ENCODE measurements around the gene CYP4A22. TPM values are rescaled to one million over a fixed set of nuclear protein-coding genes. Genes with fewer than 3 reads are reported as not detected.

Gene CYP4A22
- total and polyA plus RNA-seq, 2 experiments from 2014 or later: not detected

DNA sequence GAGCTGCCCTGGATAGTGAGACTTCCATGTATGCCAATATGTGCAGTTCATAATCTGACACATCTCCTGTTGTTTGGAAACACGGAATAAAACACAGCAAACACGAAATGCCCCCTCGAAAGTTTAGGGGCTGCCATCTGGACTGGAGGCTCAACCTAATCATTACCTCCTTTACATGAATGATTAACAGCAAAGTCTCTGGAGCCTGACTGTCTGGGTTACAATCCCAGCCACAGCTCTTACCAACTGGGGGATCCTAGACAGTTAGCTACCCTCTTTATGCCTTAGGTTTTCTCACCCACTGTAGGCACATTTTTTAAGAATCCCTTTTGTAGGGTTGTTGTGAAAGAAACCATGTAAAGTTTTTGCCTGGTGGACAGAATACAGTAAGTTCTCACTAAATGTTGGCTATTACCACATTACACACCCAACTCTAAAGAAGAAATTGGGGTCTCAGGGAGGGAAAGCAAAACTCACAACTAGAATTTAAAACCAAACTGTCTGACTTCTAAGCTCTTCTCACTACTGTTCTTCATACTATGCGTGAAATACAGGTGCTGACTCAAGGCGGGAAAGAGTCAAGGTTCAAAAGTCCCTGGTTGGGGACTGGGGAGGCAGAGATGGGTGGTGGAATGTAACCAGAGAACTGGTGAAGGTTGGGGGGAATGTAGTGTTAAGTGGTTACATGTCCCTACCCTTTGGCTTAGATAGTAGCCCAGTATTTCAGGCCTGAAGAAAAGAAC is 24.2 kb downstream of the CYP4A22 start (continued):
- TF ChIP-seq, protein P1, sequence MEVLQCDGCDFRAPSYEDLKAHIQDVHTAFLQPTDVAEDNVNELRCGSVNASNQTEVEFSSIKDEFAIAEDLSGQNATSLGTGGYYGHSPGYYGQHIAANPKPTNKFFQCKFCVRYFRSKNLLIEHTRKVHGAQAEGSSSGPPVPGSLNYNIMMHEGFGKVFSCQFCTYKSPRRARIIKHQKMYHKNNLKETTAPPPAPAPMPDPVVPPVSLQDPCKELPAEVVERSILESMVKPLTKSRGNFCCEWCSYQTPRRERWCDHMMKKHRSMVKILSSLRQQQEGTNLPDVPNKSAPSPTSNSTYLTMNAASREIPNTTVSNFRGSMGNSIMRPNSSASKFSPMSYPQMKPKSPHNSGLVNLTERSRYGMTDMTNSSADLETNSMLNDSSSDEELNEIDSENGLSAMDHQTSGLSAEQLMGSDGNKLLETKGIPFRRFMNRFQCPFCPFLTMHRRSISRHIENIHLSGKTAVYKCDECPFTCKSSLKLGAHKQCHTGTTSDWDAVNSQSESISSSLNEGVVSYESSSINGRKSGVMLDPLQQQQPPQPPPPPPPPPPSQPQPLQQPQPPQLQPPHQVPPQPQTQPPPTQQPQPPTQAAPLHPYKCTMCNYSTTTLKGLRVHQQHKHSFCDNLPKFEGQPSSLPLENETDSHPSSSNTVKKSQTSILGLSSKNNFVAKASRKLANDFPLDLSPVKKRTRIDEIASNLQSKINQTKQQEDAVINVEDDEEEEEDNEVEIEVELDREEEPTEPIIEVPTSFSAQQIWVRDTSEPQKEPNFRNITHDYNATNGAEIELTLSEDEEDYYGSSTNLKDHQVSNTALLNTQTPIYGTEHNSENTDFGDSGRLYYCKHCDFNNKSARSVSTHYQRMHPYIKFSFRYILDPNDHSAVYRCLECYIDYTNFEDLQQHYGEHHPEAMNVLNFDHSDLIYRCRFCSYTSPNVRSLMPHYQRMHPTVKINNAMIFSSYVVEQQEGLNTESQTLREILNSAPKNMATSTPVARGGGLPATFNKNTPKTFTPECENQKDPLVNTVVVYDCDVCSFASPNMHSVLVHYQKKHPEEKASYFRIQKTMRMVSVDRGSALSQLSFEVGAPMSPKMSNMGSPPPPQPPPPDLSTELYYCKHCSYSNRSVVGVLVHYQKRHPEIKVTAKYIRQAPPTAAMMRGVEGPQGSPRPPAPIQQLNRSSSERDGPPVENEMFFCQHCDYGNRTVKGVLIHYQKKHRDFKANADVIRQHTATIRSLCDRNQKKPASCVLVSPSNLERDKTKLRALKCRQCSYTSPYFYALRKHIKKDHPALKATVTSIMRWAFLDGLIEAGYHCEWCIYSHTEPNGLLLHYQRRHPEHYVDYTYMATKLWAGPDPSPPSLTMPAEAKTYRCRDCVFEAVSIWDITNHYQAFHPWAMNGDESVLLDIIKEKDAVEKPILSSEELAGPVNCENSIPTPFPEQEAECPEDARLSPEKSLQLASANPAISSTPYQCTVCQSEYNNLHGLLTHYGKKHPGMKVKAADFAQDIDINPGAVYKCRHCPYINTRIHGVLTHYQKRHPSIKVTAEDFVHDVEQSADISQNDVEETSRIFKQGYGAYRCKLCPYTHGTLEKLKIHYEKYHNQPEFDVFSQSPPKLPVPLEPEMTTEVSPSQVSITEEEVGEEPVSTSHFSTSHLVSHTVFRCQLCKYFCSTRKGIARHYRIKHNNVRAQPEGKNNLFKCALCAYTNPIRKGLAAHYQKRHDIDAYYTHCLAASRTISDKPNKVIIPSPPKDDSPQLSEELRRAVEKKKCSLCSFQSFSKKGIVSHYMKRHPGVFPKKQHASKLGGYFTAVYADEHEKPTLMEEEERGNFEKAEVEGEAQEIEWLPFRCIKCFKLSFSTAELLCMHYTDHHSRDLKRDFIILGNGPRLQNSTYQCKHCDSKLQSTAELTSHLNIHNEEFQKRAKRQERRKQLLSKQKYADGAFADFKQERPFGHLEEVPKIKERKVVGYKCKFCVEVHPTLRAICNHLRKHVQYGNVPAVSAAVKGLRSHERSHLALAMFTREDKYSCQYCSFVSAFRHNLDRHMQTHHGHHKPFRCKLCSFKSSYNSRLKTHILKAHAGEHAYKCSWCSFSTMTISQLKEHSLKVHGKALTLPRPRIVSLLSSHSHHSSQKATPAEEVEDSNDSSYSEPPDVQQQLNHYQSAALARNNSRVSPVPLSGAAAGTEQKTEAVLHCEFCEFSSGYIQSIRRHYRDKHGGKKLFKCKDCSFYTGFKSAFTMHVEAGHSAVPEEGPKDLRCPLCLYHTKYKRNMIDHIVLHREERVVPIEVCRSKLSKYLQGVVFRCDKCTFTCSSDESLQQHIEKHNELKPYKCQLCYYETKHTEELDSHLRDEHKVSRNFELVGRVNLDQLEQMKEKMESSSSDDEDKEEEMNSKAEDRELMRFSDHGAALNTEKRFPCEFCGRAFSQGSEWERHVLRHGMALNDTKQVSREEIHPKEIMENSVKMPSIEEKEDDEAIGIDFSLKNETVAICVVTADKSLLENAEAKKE (CRISPR knock-in tag; IDR thresholded peaks at IDR 0.05): no peak
- TF ChIP-seq NANOG (IDR thresholded peaks at IDR 0.05; ENCODE audit: borderline replicate concordance): no peak

GRCh38 chr1:47164552-47164951 is 27.3 kb downstream of the CYP4A22 start:
- H3K4me3 Mint-ChIP-seq: no peak overlapping the region
- TF ChIP-seq, protein P1 (CRISPR knock-in tag; IDR thresholded peaks at IDR 0.05): no peak
- no peak for TF ChIP-seq EZH2 (IDR thresholded peaks at IDR 0.05; ENCODE audit: low read depth, unreplicated experiment)
- no peak for TF ChIP-seq NANOG (IDR thresholded peaks at IDR 0.05; ENCODE audit: borderline replicate concordance)
- TF ChIP-seq, protein P2, sequence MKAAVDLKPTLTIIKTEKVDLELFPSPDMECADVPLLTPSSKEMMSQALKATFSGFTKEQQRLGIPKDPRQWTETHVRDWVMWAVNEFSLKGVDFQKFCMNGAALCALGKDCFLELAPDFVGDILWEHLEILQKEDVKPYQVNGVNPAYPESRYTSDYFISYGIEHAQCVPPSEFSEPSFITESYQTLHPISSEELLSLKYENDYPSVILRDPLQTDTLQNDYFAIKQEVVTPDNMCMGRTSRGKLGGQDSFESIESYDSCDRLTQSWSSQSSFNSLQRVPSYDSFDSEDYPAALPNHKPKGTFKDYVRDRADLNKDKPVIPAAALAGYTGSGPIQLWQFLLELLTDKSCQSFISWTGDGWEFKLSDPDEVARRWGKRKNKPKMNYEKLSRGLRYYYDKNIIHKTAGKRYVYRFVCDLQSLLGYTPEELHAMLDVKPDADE (IDR thresholded peaks at IDR 0.05): no peak
- no peak for TF ChIP-seq JUNB (IDR thresholded peaks at IDR 0.05; ENCODE audit: unreplicated experiment)
- TF ChIP-seq CREB1 (CRISPR knock-in tag; IDR thresholded peaks at IDR 0.05; ENCODE audit: low read depth): no peak
- no peak for TF ChIP-seq STAT1 (IDR thresholded peaks at IDR 0.05; ENCODE audit: unreplicated experiment)
- TF ChIP-seq ZNF331 (CRISPR knock-in tag; IDR thresholded peaks at IDR 0.05; ENCODE audit: low read depth): no peak

More at GRCh38 chr1:47164552-47164951, 27.3 kb downstream of the CYP4A22 start:
- no peak overlapping the region for H3K27ac ChIP-seq (ENCODE audit: low read depth)
- no peaks in the 10 kb centered on the region for H3K79me2 ChIP-seq (replicated peaks; ENCODE audit: insufficient read depth)
- H3K9me2 ChIP-seq (ENCODE audit: insufficient read depth): no peaks in the 10 kb centered on the region
- no peaks in the 10 kb centered on the region for H3F3A ChIP-seq (replicated peaks; ENCODE audit: low read depth)
- ATAC-seq (no peak), DNase-seq (ENCODE audit: low spot score) (no peak)
- Mint-ChIP-seq H3K27ac (no peak overlapping the region), H3K36me3 (ENCODE audit: low read depth) (peaks cover 21% of the 10 kb centered on the region; the same call in 2 of the 3 replicates), H3K9me3 (peaks cover 39% of the 10 kb centered on the region), H3K27me3 (ENCODE audit: insufficient read depth, low read depth, poor library complexity) (peaks cover 6% of the 10 kb centered on the region), H3K4me1 (no peaks in the 10 kb centered on the region)
- H4K20me1 ChIP-seq (replicated peaks; ENCODE audit: insufficient read depth): no peaks in the 10 kb centered on the region
- H3K27me3 ChIP-seq (ENCODE audit: insufficient read depth): no peaks in the 10 kb centered on the region
- H3K4me1 ChIP-seq (ENCODE audit: insufficient read depth): no peaks in the 10 kb centered on the region
- peaks cover 5% of the 10 kb centered on the region for H3K36me3 ChIP-seq (ENCODE audit: insufficient read depth)
- no peak overlapping the region for H2AFZ ChIP-seq
- H3K4me2 ChIP-seq: no peak overlapping the region
- no peak overlapping the region for H3K4me3 ChIP-seq
